MM.1S (cell line): Measurements from ENCODE around the gene BID.

Experiments used
- CTCF ChIP-seq: fragments of 300-600 bp; sonication (generic); IDR thresholded peaks from 2 replicates; pipeline ENCODE4 v1.5.1; 2016; ENCODE audit warnings: antibody characterized with exemption, low read length, mixed read lengths
- EZH2 ChIP-seq: fragments of 300-600 bp; sonication (generic); optimal IDR thresholded peaks from 2 replicates; pipeline ENCODE3; 2017; ENCODE audit warnings: low read depth, mild to moderate bottlenecking, antibody characterized with exemption, low read length, mixed read lengths

GRCh38 chr22:17802822-17803221 is 28.6 kb upstream of the BID start:
- TF ChIP-seq CTCF (no peak), EZH2 (no peak)
